HG03520 (cell line): Measurements from ENCODE around the gene GALNT14.
A peak's percentile ranks its signal among the peaks of the same experiment; 100 is the strongest.

ENCODE experiments used
- ATAC-seq: cut with Tn5 transposase; IDR thresholded peaks from one replicate; pipeline ENCODE4 v1.9.1; 2021; ENCODE audit warnings: mild to moderate bottlenecking, moderate library complexity; ENCODE audit not compliant: unreplicated experiment

The GALNT14 gene

DNA sequence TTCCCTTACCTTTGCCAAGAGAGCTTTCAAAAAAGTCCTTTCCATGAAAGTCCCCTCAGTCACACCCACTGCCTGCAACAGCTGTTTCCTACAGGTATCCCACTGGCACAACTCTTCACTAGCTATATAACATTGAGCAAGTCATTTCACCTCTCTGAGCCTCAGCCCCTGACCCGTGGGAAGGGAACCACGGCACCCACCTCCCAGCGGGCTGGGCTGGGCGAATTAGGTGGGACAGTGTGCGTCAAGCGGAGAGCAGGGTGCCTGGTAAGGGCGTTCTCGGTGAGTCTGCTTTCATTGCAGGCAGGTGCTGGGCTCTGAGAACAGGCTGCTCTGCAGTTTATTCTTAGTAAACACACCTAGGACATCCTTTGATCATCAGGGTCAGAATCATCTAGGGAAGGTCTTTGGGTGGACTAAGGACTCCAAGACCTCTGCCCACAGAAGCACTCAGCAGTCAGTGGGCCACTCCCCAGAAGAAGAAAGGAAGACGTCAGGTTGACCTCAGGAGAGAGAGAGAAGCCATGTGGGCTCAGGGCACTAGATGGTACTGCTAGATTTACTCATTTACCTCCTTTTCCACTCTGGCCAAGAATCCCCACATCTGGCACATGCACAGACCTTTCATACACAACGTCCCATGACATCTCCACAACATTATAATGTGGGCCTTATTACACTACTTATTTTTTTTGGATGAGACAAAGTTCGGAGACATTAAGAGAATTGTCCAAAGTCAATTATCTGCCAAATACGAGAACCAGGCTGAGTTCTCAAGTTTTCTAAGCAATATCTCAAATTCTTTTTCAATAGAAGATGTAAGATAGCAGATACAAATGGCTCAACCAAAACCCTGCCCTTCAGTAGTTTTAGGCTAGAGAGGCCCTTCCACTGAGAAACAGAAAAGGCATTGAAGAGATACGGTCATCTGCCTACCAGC lies 79.9 kb downstream of the GALNT14 start:
- no peak for ATAC-seq

GRCh38 chr2:31057691-31058090 lies 80.5 kb downstream of the GALNT14 start:
- ATAC-seq: no peak

- no peak for ATAC-seq
Measured at GRCh38 chr2:31055938-31056337, 82.3 kb downstream of the GALNT14 start.

GRCh38 chr2:31054842-31055388 lies 83.3 kb downstream of the GALNT14 start:
- no peak for ATAC-seq

GRCh38 chr2:31053929-31054782 lies 84.1 kb downstream of the GALNT14 start:
- ATAC-seq: no peak

- no peak for ATAC-seq
Measured at GRCh38 chr2:31052284-31052683, 86.0 kb downstream of the GALNT14 start.

DNA sequence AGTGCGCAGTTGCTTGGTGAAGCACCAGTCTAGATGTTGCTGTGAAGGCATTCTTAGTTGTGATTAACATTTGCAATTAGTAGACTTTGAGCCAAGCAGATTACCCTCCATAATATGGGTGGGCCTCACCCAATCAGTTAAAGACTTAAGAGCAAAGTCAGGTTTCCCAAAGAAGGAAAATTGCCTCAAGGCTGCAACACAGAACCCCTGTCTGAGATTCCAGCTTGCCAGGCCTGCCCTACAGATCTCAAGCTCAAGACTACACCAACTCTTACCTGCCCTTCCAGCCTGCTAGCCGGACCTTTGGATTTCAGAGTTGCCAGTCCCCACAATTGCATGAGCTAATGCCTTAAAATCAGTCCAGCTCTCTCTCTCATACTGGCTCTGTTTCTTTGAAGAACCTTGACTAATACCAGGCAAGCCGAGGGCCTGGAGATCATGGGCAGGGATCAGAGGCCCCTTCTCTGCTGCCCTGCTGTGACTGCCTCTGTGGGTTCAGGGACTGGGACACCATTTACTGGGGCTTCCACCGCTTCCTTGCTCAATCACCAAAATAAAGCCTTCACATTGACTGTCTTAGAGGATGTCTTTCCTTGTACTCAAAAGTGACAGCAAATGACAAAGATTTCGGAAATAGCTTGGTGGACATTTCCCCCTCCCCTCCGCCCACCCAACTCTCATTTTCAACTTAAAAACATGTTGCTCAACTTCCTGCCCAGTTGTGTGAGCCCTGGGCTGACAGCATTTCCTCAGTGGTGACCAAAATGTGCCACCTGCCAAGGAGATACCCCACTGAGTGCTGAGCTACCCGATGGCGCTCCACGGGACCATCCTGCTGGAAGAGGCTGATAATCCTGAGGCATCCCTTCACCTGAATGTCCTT lies 86.7 kb downstream of the GALNT14 start:
- no peak for ATAC-seq

GRCh38 chr2:31049916-31050588 lies 88.2 kb downstream of the GALNT14 start:
- no peak for ATAC-seq

- no peak for ATAC-seq
Measured at GRCh38 chr2:31049264-31049663, 89.0 kb downstream of the GALNT14 start.

DNA sequence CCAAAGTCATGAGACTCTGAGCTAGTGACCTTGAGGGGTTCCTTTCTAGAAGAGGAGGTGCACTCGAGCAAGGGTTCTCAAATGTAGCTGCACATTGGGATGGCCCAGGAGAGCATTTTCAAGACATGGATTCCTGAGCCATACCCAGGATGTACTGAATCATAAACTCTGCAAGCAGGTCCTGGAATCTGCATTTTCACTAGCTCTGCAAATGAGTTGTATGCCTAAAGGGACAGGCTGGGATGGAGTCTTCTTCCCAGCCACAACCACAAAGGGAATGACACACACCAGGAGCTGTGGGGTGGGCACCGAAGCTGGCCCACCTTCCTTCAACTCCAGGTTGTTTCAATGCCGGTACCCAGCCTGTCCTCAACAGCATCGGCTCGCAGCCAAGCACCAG lies 90.6 kb downstream of the GALNT14 start:
- ATAC-seq: no peak

GRCh38 chr2:31038385-31038784 lies 99.9 kb downstream of the GALNT14 start:
- no peak for ATAC-seq

DNA sequence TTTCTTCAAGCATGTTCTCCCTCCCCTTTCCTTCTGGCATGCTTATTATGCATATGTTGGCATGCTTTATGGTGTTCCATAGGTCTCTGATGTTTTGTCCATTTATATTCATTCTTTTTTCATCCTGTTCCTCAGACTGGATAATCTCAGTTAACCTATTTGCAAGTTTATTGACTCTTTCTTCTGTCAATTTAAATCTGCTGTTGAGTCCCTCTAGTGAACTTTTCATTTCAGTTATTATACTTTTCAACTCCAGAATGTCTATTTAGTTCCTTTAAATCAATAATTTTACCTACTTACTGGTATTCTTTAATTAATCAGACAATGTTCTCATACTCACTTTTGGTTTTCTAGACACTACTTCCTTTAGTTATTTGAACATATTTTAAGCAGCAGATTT lies 101.2 kb downstream of the GALNT14 start:
- ATAC-seq: no peak

- no peak for ATAC-seq
Measured at GRCh38 chr2:31033032-31033431, 105.2 kb downstream of the GALNT14 start.

DNA sequence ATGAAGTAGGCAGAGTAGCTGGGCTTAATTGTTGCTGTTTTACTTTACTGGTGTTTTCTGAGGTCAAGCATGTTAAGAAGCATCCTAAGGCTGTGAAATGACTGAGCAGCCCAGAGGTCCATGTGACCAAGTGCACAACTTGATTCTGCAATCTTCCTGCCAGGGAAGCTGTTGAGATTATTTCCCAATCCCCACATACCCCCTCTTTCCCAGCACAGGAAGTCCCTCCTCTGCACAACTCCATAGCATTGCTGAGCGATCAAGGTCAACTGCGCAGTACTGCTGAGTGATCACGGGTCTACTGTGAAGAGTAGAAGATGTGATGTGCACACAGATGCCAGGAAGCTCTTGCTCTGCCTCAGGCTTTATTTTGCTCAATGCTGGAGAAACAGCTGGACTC lies 105.8 kb downstream of the GALNT14 start:
- ATAC-seq: no peak

DNA sequence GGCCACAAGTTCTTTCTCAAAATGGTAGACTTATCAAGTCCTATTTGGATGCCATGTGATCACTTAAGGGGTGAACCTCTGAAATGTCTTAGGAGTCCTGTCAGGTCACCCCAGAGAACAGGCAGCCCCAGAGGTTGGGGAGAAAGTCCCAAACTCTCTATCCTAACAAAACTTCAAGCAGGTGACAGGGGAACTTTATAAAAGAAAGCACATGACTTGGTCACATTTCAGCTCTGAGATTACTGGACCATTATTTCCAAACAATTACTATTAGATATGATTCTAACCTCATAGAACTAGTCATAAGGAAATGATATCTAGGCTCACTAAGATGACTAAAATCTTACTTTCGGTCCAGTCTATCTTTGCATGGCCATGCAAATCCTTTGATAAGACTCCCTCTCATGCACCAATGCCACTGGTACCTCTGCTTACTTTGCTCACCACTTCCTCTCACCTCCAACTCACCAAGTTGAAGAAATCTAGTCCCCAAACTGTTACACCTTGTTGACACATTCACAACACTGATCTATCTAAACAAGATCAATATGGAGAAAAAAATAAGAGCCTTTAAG lies 107.0 kb downstream of the GALNT14 start:
- peak; percentile 99 for ATAC-seq

- no peak for ATAC-seq
Measured at GRCh38 chr2:31028417-31028816, 109.8 kb downstream of the GALNT14 start.

- no peak for ATAC-seq
Measured at GRCh38 chr2:31027549-31027948, 110.7 kb downstream of the GALNT14 start.

- ATAC-seq: no peak
Measured at GRCh38 chr2:31023541-31023940, 114.7 kb downstream of the GALNT14 start.

DNA sequence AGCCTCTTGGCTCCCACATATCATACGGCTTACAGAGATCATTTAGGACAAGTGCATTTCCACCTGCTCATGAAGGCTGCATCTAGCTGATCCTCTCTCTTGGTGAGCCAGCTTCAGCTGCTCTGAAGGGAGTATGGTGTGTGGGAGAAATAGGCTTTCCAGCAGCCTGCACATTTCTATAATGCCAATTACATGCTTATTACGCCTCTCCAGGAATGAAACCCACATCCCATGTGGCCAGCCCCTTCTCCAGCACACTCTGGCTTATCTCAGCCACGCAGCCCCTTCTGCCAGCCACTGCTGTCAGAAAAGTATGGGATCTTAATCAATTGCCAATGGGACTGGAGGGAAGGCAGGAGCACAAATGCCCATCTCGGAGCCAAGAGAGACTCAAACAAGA lies 117.5 kb downstream of the GALNT14 start:
- no peak for ATAC-seq

DNA sequence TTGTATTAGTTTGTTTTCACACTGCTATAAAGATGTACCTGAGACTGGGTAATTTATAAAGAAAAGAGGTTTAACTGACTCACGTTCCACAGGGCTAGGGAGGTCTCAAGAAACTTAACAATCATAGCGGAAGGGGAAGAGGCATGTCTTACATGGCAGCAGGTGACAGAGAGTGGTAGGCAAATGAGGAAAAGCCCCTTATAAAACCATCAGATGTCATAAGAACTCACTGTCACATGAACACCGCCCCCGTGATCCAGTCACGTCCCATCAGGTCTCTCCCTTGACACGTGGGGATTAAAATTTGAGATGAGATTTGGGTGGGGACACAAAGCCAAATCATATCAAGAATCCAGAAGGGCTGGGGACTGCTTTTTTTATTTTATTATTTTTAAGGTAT lies 120.0 kb downstream of the GALNT14 start:
- no peak for ATAC-seq
